Gastroesophageal sphincter (tissue), 4 donors: Measurements from ENCODE around the gene MAML2. TPM values are rescaled to one million over a fixed set of nuclear protein-coding genes. Genes with fewer than 3 reads are reported as not detected.

Experiments used
- ATAC-seq: fragments of 150-250 bp; one replicate; pipeline ENCODE4 v1.9.1; 2016; ENCODE audit warnings: mild to moderate bottlenecking, moderate library complexity
- H3K27ac ChIP-seq, 4 donors: fragments of 200-600 bp; sonication (generic) in 3 of 4; 1 replicate in 3 of 4; 2 replicates in 1 of 4; pipeline ENCODE4 v1.5.1; 2016 to 2019
- H3K27me3 ChIP-seq: fragments of 200-600 bp; sonication (generic); one replicate; pipeline ENCODE4 v1.5.1; 2019
- H3K36me3 ChIP-seq, 2 donors: fragments of 200-600 bp; sonication (generic); one replicate each; pipeline ENCODE4 v1.5.1; 2019; ENCODE audit warnings: control low read depth in 1 of 2
- H3K4me1 ChIP-seq, 3 donors: fragments of 200-600 bp; sonication (generic); 1 replicate in 2 of 3; 2 replicates in 1 of 3; pipeline ENCODE4 v1.5.1; 2016 to 2019; ENCODE audit warnings: control low read depth in 2 of 3
- H3K4me3 ChIP-seq, 2 donors: fragments of 200-600 bp; sonication (generic); one replicate each; pipeline ENCODE4 v1.5.1; 2019; ENCODE audit warnings: mild to moderate bottlenecking in 1 of 2, moderate library complexity in 1 of 2
- H3K9me3 ChIP-seq, 3 donors: fragments of 200-600 bp; sonication (generic); one replicate each; pipeline ENCODE4 v1.5.1; 2017 to 2019; ENCODE audit warnings: control low read depth in 2 of 3
- CTCF ChIP-seq, 4 experiments: fragments of 200-600 bp in 2 of 4; fragments of 450-650 bp in 2 of 4; sonication (generic) in 1 of 4; IDR thresholded peaks; one replicate each; pipeline ENCODE4 v1.5.1; 2017 to 2019; ENCODE audit warnings: antibody characterized with exemption in 4 of 4, mild to moderate bottlenecking in 2 of 4, moderate library complexity in 2 of 4
- EP300 ChIP-seq: sonication (generic); formaldehyde crosslinking; IDR thresholded peaks from one replicate; pipeline ENCODE4 v1.6.1; 2017; ENCODE audit warnings: antibody characterized with exemption, mild to moderate bottlenecking
- POLR2A ChIP-seq, 2 donors: fragments of 450-650 bp; IDR thresholded peaks; one replicate each; pipeline ENCODE4 v1.6.1; 2017; ENCODE audit warnings: antibody characterized with exemption in 2 of 2, mild to moderate bottlenecking in 2 of 2, moderate library complexity in 1 of 2
- POLR2AphosphoS5 ChIP-seq: sonication (generic); formaldehyde crosslinking; IDR thresholded peaks from one replicate; pipeline ENCODE4 v1.6.1; 2017; ENCODE audit warnings: antibody characterized with exemption
- WGBS, 2 donors: methylation state at CpG; one replicate each; pipeline ENCODE4 v1.1.5; 2018; ENCODE audit warnings: low coverage in 1 of 2; 5-methylcytosine and 5-hydroxymethylcytosine counted together
- total RNA-seq, 4 donors: library from RNA; depleted of rRNA; stranded (reverse); fragments of >200 nt; gene quantifications; one replicate each; pipeline ENCODE4 v1.1.0, GENCODE V29; 2016

Gene MAML2
- total RNA-seq, 4 donors from 2014 or later, result 15.8 to 31.8 (median 23.7) TPM

- no peak for ATAC-seq
- TF ChIP-seq POLR2A (IDR thresholded peaks at IDR 0.05), result no peak
- TF ChIP-seq EP300, result no peak
- TF ChIP-seq POLR2AphosphoS5, result no peak
- no peak for TF ChIP-seq CTCF (IDR thresholded peaks at IDR 0.05)
- peaks cover 0 to 9% (median 0%) of the 10 kb centered on the region in 3 donors for H3K4me1 ChIP-seq
Measured at GRCh38 chr11:96079691-96080090, 263.3 kb downstream of the MAML2 start.

GRCh38 chr11:96075532-96075959, 267.4 kb downstream of the MAML2 start:
- no peak overlapping the region for H3K4me3 ChIP-seq
- no peaks in the 10 kb centered on the region for H3K27me3 ChIP-seq
- no peaks in the 10 kb centered on the region for H3K9me3 ChIP-seq
- no peak overlapping the region for H3K27ac ChIP-seq
- 81 to 83% methylated on average over 5 of the region's 5 CpGs for WGBS, 2 donors
- no peak for ATAC-seq
- H3K4me1 ChIP-seq, result peaks cover 0 to 9% (median 0%) of the 10 kb centered on the region in 3 donors
- no peaks in the 10 kb centered on the region for H3K36me3 ChIP-seq
- TF ChIP-seq POLR2A (IDR thresholded peaks at IDR 0.05) (no peak), CTCF (IDR thresholded peaks at IDR 0.05) (no peak), POLR2AphosphoS5 (no peak), EP300 (no peak)

More at GRCh38 chr11:96079691-96080090, 263.3 kb downstream of the MAML2 start:
- WGBS, 2 donors, result 94% methylated on average over 4 of the region's 4 CpGs; no CpG with 5 or more reads in 1 of the 2 donors
- H3K27ac ChIP-seq, result no peak overlapping the region
- H3K4me3 ChIP-seq, result no peak overlapping the region
- no peaks in the 10 kb centered on the region for H3K36me3 ChIP-seq
- no peaks in the 10 kb centered on the region for H3K27me3 ChIP-seq
- H3K9me3 ChIP-seq, result no peaks in the 10 kb centered on the region

- Histone ChIP-seq H3K36me3 (no peaks in the 10 kb centered on the region), H3K27ac (no peak overlapping the region), H3K27me3 (no peaks in the 10 kb centered on the region), H3K9me3 (no peaks in the 10 kb centered on the region), H3K4me1 (peaks cover 0 to 9% (median 0%) of the 10 kb centered on the region in 3 donors), H3K4me3 (no peak overlapping the region)
- no peak for ATAC-seq
- 81 to 83% methylated on average over 11 of the region's 11 CpGs for WGBS, 2 donors
- TF ChIP-seq CTCF (IDR thresholded peaks at IDR 0.05), result no peak
- TF ChIP-seq POLR2A (IDR thresholded peaks at IDR 0.05), result no peak
- TF ChIP-seq POLR2AphosphoS5, result no peak
Measured at GRCh38 chr11:96074551-96075310, 268.3 kb downstream of the MAML2 start.

- Histone ChIP-seq H3K4me3 (no peak overlapping the region), H3K9me3 (no peaks in the 10 kb centered on the region), H3K27ac (no peak overlapping the region), H3K27me3 (no peaks in the 10 kb centered on the region), H3K36me3 (no peaks in the 10 kb centered on the region), H3K4me1 (peaks cover 0 to 9% (median 0%) of the 10 kb centered on the region in 3 donors)
- 83 to 100% methylated on average over 2 to 6 of the region's 6 CpGs for WGBS, 2 donors
- no peak for TF ChIP-seq CTCF (IDR thresholded peaks at IDR 0.05)
- TF ChIP-seq EP300, result no peak
- TF ChIP-seq POLR2AphosphoS5, result no peak
- TF ChIP-seq POLR2A (IDR thresholded peaks at IDR 0.05), result no peak
- no peak for ATAC-seq
Measured at GRCh38 chr11:96073536-96073935, 269.5 kb downstream of the MAML2 start.

GRCh38 chr11:96072592-96072991, 270.4 kb downstream of the MAML2 start:
- no peak for ATAC-seq
- no peaks in the 10 kb centered on the region for H3K27me3 ChIP-seq
- peaks cover 0 to 9% (median 3%) of the 10 kb centered on the region in 3 donors for H3K4me1 ChIP-seq

More at GRCh38 chr11:96072592-96072991, 270.4 kb downstream of the MAML2 start:
- Histone ChIP-seq H3K9me3 (no peaks in the 10 kb centered on the region), H3K4me3 (no peak overlapping the region), H3K36me3 (no peaks in the 10 kb centered on the region), H3K27ac (no peak overlapping the region)
- TF ChIP-seq EP300, result no peak
- no peak for TF ChIP-seq POLR2AphosphoS5
- no peak for TF ChIP-seq POLR2A (IDR thresholded peaks at IDR 0.05)
- no peak for TF ChIP-seq CTCF (IDR thresholded peaks at IDR 0.05)
- 86 to 91% methylated on average over 4 to 5 of the region's 7 CpGs for WGBS, 2 donors
